ENCODE data around the gene VPS18. TPM values are rescaled to one million over a fixed set of nuclear protein-coding genes. Genes with fewer than 3 reads are reported as not detected.

The VPS18 gene
- total and polyA plus RNA-seq, 4 donors = 16.1 to 31.5 (median 21.1) TPM

DNA sequence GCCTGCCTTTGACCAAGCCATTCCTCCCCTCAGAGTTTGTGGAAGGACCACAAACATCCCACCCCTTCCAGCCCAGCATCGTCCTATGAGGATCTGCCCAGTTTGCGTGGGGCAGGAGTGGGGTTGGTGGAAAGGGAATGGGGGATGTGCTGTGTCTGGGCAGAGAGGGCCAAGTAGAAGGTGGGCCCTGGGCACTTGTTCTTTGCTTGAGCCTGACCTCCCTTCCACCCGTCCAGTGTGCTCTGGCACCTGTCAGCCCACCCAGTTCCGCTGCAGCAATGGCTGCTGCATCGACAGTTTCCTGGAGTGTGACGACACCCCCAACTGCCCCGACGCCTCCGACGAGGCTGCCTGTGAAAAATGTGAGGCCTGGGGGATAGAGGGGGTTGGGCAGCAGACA, 40.1 kb upstream of the VPS18 start:
- TF ChIP-seq, protein P1, sequence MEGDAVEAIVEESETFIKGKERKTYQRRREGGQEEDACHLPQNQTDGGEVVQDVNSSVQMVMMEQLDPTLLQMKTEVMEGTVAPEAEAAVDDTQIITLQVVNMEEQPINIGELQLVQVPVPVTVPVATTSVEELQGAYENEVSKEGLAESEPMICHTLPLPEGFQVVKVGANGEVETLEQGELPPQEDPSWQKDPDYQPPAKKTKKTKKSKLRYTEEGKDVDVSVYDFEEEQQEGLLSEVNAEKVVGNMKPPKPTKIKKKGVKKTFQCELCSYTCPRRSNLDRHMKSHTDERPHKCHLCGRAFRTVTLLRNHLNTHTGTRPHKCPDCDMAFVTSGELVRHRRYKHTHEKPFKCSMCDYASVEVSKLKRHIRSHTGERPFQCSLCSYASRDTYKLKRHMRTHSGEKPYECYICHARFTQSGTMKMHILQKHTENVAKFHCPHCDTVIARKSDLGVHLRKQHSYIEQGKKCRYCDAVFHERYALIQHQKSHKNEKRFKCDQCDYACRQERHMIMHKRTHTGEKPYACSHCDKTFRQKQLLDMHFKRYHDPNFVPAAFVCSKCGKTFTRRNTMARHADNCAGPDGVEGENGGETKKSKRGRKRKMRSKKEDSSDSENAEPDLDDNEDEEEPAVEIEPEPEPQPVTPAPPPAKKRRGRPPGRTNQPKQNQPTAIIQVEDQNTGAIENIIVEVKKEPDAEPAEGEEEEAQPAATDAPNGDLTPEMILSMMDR (IDR thresholded peaks at IDR 0.05; ENCODE audit: control extremely low read depth, extremely low read depth) = no peak
- DNase-seq = no peak
- Histone ChIP-seq H3K27me3 (ENCODE audit: control insufficient read depth in 3 of 3, insufficient read depth in 3 of 3, low read length in 2 of 3) (no peaks in the 10 kb centered on the region), H3K9ac (ENCODE audit: insufficient read depth in 1 of 2, low read length in 2 of 2) (no peak overlapping the region), H3K27ac (ENCODE audit: low read depth in 1 of 2, low read length in 1 of 2) (no peak overlapping the region), H3K36me3 (ENCODE audit: control insufficient read depth in 4 of 4, insufficient read depth in 4 of 4, low read length in 4 of 4) (peaks cover 0 to 18% (median 0%) of the 10 kb centered on the region in 4 donors), H3K4me1 (ENCODE audit: control insufficient read depth in 5 of 5, insufficient read depth in 5 of 5, low read length in 5 of 5) (peaks cover 0 to 12% (median 4%) of the 10 kb centered on the region in 5 donors), H3K4me3 (no peak overlapping the region), H3K9me3 (ENCODE audit: control insufficient read depth in 4 of 4, insufficient read depth in 3 of 4, low read length in 3 of 4) (no peaks in the 10 kb centered on the region)
- WGBS, 2 donors = 56 to 68% methylated on average over 10 of the region's 10 CpGs
- ATAC-seq (ENCODE audit: insufficient read depth, low FRiP score) = no peak

DNA sequence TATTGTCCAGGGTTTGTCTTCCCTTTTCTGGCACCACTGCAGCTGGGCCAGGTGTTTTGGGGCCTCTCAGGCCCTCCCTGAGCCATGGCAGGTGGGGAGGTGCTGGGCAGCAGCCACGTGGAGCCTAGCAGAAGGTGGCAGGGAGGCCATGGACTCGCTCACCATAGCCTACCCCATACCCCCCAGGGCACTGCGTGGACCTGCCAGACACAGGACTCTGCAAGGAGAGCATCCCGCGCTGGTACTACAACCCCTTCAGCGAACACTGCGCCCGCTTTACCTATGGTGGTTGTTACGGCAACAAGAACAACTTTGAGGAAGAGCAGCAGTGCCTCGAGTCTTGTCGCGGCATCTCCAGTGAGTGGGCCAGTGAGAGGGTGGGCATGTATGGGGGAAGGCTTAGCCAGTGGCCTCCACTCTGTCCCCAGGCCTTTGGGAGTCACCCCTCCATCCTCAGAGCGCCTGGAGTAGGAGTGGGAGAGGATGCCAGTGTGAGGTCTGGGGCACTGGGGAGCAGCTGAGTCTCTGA, 38.5 kb upstream of the VPS18 start:
- Histone ChIP-seq H3K27ac (ENCODE audit: low read depth in 1 of 2, low read length in 1 of 2) (no peak overlapping the region), H3K4me3 (no peak overlapping the region), H3K36me3 (ENCODE audit: control insufficient read depth in 4 of 4, insufficient read depth in 4 of 4, low read length in 4 of 4) (peaks cover 0 to 18% (median 0%) of the 10 kb centered on the region in 4 donors), H3K9ac (ENCODE audit: insufficient read depth in 1 of 2, low read length in 2 of 2) (no peak overlapping the region), H3K4me1 (ENCODE audit: control insufficient read depth in 5 of 5, insufficient read depth in 5 of 5, low read length in 5 of 5) (peaks cover 0 to 12% (median 4%) of the 10 kb centered on the region in 5 donors), H3K9me3 (ENCODE audit: control insufficient read depth in 4 of 4, insufficient read depth in 3 of 4, low read length in 3 of 4) (no peaks in the 10 kb centered on the region), H3K27me3 (ENCODE audit: control insufficient read depth in 3 of 3, insufficient read depth in 3 of 3, low read length in 2 of 3) (no peaks in the 10 kb centered on the region)
- WGBS, 2 donors = 84 to 87% methylated on average over 13 of the region's 13 CpGs
- peak in 1 of 3 donors; percentile 8 for DNase-seq
- TF ChIP-seq, protein P1 (IDR thresholded peaks at IDR 0.05; ENCODE audit: control extremely low read depth, extremely low read depth) = no peak
- ATAC-seq (ENCODE audit: insufficient read depth, low FRiP score) = no peak

DNA sequence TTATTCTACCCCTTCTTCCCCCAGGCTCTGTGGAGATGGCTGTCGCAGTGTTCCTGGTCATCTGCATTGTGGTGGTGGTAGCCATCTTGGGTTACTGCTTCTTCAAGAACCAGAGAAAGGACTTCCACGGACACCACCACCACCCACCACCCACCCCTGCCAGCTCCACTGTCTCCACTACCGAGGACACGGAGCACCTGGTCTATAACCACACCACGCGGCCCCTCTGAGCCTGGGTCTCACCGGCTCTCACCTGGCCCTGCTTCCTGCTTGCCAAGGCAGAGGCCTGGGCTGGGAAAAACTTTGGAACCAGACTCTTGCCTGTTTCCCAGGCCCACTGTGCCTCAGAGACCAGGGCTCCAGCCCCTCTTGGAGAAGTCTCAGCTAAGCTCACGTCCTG, 37.5 kb upstream of the VPS18 start:
- WGBS, 2 donors = 68 to 77% methylated on average over 8 of the region's 8 CpGs
- no peaks in the 10 kb centered on the region for H3K9me3 ChIP-seq (ENCODE audit: control insufficient read depth in 4 of 4, insufficient read depth in 3 of 4, low read length in 3 of 4)
- ATAC-seq (ENCODE audit: insufficient read depth, low FRiP score) = no peak
- H3K9ac ChIP-seq (ENCODE audit: insufficient read depth in 1 of 2, low read length in 2 of 2) = no peak overlapping the region
- H3K36me3 ChIP-seq (ENCODE audit: control insufficient read depth in 4 of 4, insufficient read depth in 4 of 4, low read length in 4 of 4) = peaks cover 0 to 16% (median 0%) of the 10 kb centered on the region in 4 donors
- H3K27me3 ChIP-seq (ENCODE audit: control insufficient read depth in 3 of 3, insufficient read depth in 3 of 3, low read length in 2 of 3) = no peaks in the 10 kb centered on the region
- H3K4me3 ChIP-seq = no peak overlapping the region
- peaks cover 0 to 12% (median 4%) of the 10 kb centered on the region in 5 donors for H3K4me1 ChIP-seq (ENCODE audit: control insufficient read depth in 5 of 5, insufficient read depth in 5 of 5, low read length in 5 of 5)
- no peak overlapping the region for H3K27ac ChIP-seq (ENCODE audit: low read depth in 1 of 2, low read length in 1 of 2)
- no peak for DNase-seq
- TF ChIP-seq, protein P1 (IDR thresholded peaks at IDR 0.05; ENCODE audit: control extremely low read depth, extremely low read depth) = no peak

All from lung (tissue), 12 donors.